Left ventricle myocardium inferior (tissue), 1 donor: ENCODE results near the gene CALB2. TPM values are rescaled to one million over a fixed set of nuclear protein-coding genes. Genes with fewer than 3 reads are reported as not detected.

Source experiments
- DNase-seq: peaks from one replicate; pipeline ENCODE4 v3.0.0-alpha.2; 2020
- H3K27ac ChIP-seq: fragments of 200-600 bp; replicated peaks from 2 replicates; pipeline ENCODE4 v1.8.0; 2021
- H3K27me3 ChIP-seq: fragments of 200-600 bp; 2 replicates; pipeline ENCODE4 v1.8.0; 2021; ENCODE audit warnings: low read depth
- H3K36me3 ChIP-seq: fragments of 200-600 bp; 2 replicates; pipeline ENCODE4 v1.8.0; 2021
- H3K4me1 ChIP-seq: fragments of 200-600 bp; 2 replicates; pipeline ENCODE4 v1.8.0; 2021
- H3K4me3 ChIP-seq: fragments of 200-600 bp; 2 replicates; pipeline ENCODE4 v1.8.0; 2021; ENCODE audit warnings: mild to moderate bottlenecking, moderate library complexity
- H3K9me3 ChIP-seq: fragments of 200-600 bp; replicated peaks from 2 replicates; pipeline ENCODE4 v1.8.0; 2021
- intact Hi-C: fragments of 100-400 bp; cut with micrococcal nuclease; formaldehyde crosslinking; loops from one replicate; pipeline ENCODE4 v1.11.0; 2022
- total RNA-seq: library from RNA; stranded (reverse); fragmentation: NEBNext Ultra II Directional; extraction: Animal tissue kit (Norgen Biotek cat#: 25700); gene quantifications from one replicate; pipeline ENCODE4 v1.2.1, GENCODE V29; 2021
- TF ChIP-seq, protein P1 (sequence below): fragments of 200-600 bp; IDR thresholded peaks from 2 replicates; pipeline ENCODE4 v1.8.0; 2021; ENCODE audit warnings: antibody characterized with exemption, mild to moderate bottlenecking, borderline replicate concordance
- donor health status: DM: no; HTN: yes; CAD: no; lungs with severe emphysema.

Gene CALB2
- total RNA-seq, 1 donor from 2014 or later = 0.36 TPM

DNA sequence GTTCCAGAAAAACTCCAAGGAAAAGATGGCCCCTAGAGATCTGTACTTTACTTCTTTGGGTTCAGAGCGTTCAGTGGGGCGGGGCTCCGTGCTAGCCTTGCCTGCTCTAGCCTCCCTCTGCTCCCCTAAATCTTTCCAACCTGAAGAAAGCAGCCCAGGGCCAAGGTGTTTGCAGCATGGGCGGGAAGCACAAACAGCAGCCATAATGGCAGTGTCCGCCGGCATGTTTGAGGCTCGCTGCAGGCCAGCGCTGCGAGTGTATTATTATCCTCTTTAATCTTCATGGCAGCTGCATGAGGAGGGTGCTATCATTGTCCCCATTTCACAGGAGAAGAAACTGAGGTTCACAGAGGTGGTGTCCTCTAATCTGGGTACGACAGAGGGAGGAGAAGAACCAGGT lies 10.4 kb downstream of the CALB2 start:
- Histone ChIP-seq H3K9me3 (no peaks in the 10 kb centered on the region), H3K27me3 (peaks cover 96% of the 10 kb centered on the region), H3K36me3 (no peaks in the 10 kb centered on the region), H3K27ac (no peak overlapping the region), H3K4me3 (no peak overlapping the region), H3K4me1 (no peaks in the 10 kb centered on the region)
- DNase-seq = no peak
- TF ChIP-seq, protein P1, sequence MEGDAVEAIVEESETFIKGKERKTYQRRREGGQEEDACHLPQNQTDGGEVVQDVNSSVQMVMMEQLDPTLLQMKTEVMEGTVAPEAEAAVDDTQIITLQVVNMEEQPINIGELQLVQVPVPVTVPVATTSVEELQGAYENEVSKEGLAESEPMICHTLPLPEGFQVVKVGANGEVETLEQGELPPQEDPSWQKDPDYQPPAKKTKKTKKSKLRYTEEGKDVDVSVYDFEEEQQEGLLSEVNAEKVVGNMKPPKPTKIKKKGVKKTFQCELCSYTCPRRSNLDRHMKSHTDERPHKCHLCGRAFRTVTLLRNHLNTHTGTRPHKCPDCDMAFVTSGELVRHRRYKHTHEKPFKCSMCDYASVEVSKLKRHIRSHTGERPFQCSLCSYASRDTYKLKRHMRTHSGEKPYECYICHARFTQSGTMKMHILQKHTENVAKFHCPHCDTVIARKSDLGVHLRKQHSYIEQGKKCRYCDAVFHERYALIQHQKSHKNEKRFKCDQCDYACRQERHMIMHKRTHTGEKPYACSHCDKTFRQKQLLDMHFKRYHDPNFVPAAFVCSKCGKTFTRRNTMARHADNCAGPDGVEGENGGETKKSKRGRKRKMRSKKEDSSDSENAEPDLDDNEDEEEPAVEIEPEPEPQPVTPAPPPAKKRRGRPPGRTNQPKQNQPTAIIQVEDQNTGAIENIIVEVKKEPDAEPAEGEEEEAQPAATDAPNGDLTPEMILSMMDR = no peak
- intact Hi-C loops = no loop called here

- TF ChIP-seq, protein P1 = no peak
- Histone ChIP-seq H3K4me3 (no peak overlapping the region), H3K9me3 (no peaks in the 10 kb centered on the region), H3K27ac (no peak overlapping the region), H3K36me3 (no peaks in the 10 kb centered on the region), H3K4me1 (no peaks in the 10 kb centered on the region), H3K27me3 (peaks cover 98% of the 10 kb centered on the region)
- no peak for DNase-seq
- intact Hi-C loops = no loop called here
Observed at GRCh38 chr16:71369494-71369893, 11.0 kb downstream of the CALB2 start.

GRCh38 chr16:71371237-71371636 lies 12.7 kb downstream of the CALB2 start:
- DNase-seq = no peak
- TF ChIP-seq, protein P1 = no peak
- H3K27ac ChIP-seq = no peak overlapping the region
- no peaks in the 10 kb centered on the region for H3K9me3 ChIP-seq
- H3K4me1 ChIP-seq = no peaks in the 10 kb centered on the region
- H3K4me3 ChIP-seq = no peak overlapping the region
- H3K36me3 ChIP-seq = no peaks in the 10 kb centered on the region
- H3K27me3 ChIP-seq = peaks cover 98% of the 10 kb centered on the region
- intact Hi-C loops = no loop called here

DNA sequence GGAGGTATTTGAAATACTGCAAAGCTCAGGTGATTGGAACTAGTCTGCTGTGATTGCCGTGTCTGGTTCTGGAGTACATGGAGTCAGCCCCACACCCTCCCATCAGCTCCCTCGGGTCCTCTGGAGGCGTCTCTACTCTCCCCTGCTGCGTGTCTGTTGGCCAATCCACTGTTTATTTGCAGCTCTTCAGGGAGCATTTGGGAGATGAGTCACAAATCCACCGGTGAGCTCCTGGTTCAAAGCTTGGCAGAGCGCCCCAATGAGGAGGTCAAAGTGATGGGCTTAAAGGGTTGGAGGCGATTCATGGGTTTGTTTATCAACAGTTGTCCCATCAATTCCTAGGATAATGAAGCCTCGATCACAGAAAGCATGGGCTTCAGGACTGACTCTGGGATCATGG lies 14.6 kb downstream of the CALB2 start:
- TF ChIP-seq, protein P1 = no peak
- Histone ChIP-seq H3K4me3 (no peak overlapping the region), H3K4me1 (no peaks in the 10 kb centered on the region), H3K9me3 (no peaks in the 10 kb centered on the region), H3K36me3 (no peaks in the 10 kb centered on the region), H3K27me3 (peaks cover 92% of the 10 kb centered on the region), H3K27ac (no peak overlapping the region)
- no peak for DNase-seq
- intact Hi-C loops = no loop called here

DNA sequence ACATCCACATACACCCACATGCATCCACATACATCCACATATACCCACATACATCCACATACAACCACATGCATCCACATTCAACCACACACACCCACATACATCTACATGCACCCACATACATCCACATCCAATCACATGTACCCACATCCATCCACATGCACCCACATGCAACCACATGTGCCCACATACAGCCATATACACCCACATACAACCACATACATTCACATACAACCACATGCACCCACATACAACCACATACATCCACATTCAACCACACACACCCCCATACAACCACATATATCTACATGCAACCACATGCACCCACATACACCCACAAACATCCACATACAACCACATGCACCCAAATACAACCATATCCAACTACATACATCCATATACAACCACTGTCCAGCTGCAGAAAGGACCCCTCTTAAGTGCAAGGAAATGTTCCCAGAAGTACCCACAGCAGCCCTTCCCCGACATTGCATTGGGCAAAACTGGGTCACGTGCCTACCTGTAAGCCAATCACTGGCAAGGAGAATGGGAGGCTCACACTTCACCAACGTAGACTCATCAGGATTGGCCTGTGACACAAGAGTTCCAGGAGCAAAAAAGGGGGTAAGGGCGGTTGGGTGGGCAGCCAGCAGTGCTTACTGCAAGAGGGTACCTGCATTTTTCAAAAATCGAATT lies 18.1 kb downstream of the CALB2 start:
- intact Hi-C loops = no loop called here

More for the DNA sequence above, 18.1 kb downstream of the CALB2 start:
- Histone ChIP-seq H3K27me3 (peaks cover 89% of the 10 kb centered on the region), H3K4me1 (no peaks in the 10 kb centered on the region), H3K4me3 (no peak overlapping the region), H3K27ac (no peak overlapping the region), H3K36me3 (no peaks in the 10 kb centered on the region), H3K9me3 (no peaks in the 10 kb centered on the region)
- TF ChIP-seq, protein P1 = no peak
- no peak for DNase-seq
